HG02870 (cell line): ENCODE data around the gene PLXNA1.

Experiments
- ATAC-seq: cut with Tn5 transposase; IDR thresholded peaks from one replicate; pipeline ENCODE4 v1.9.1; 2021; ENCODE audit warnings: mild to moderate bottlenecking, moderate library complexity; ENCODE audit not compliant: unreplicated experiment

Gene PLXNA1

DNA sequence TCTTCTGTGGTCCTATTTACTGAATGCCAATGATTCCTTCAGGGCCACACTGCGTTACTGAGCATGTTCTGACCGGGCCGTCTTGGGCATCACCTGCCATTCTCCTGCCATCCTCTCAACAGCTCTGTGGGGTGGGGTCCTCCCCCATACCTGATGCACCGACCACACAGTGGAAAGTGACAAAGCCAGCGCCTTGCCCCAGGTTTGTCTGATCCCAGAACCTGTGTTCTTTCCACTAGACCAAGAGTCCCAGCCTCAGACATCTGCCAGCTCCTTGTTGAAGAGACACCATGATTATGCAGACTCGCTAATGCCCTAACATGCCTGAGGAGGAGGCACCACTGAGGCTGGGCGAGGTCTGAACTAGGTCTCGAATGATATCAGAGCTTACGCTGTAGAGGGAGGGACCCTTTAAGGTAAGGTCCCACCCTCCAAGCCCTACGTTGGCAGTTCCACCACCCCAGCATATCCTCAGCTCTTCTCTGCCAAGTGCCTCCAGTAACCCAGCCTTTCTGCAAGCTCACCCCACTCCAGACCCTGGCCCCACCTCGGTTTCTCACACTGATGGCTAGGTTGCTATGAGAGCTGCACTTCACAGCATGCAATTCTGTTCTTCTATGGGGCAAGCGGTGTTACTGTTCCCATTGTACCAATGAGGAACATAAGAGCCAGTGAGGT, 29.8 kb upstream of the PLXNA1 start:
- ATAC-seq: no peak

DNA sequence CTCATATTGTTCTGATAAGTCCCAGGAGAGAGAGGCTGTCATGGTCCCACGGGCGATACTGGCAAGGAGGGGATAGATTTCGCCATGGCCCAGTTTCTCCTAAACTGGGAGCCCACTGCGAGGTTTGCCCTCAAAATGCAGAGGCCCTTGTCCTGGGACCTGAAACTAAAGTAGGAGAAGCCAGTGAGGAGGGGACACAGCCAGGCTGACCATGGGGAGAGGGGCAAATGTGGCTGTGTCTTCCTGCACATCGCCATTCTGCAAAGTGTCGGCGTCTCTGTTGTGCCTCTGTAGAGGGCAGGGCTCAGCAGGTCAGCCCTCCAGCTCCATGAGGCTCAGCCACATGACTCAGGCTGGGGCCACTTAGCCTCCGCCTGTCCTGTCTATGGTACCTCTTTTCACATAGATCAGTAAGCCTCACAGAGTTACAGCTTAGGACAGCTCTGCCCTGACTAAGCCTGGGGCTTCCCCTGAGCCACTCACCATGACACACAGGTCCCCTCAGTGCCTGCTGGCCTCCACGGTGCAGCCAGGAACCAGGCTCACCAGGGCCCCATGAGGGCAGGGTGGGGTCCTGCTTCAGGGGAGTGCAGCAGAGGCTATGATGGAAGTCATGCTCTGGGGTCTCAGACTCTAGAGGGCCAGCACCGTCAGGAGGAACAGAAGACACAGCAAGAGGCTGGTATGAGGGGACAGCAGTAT, 28.6 kb upstream of the PLXNA1 start:
- ATAC-seq: peak; percentile 64

DNA sequence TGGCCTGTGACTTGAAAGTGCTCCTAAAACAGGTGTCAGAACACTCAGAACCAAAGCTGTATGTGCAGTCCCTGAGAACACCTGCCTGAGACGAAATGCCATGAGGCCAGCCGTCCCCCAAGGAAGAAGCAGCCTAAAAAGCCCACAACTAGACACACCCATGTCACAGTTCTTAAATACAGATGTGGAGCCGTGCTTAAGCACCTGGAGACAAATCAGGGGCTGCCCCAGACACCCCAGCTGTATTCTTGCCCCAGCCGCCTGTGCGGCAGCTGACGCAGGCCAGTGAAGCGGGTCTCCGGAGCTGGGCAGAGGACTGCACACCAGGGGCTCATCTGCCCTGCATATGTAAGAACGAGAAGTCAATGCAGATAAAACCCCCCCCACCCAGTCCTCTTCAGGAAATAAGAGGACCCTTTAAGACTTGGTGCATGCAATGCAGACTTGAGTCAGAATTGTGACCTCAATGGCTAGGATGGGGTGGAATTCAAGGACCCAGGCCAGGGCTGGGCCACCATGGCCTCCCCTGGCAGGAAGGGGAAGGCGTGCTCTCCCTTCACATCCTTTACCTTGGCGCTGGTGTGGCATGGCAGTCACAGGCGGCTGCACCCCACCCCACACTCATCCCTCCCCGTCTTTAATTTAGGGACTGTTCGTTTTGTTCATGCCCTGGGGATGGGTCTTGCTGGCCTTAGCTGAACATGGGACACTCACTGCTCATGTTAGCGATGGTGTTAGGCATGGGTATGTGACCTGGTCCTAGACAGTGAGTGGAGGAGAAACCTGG, 27.7 kb upstream of the PLXNA1 start:
- ATAC-seq: peak; percentile 77

GRCh38 chr3:126956361-126956760, 26.6 kb upstream of the PLXNA1 start:
- no peak for ATAC-seq

GRCh38 chr3:126956866-126957650, 25.9 kb upstream of the PLXNA1 start:
- ATAC-seq: no peak

GRCh38 chr3:126957776-126958637, 24.9 kb upstream of the PLXNA1 start:
- ATAC-seq: no peak

DNA sequence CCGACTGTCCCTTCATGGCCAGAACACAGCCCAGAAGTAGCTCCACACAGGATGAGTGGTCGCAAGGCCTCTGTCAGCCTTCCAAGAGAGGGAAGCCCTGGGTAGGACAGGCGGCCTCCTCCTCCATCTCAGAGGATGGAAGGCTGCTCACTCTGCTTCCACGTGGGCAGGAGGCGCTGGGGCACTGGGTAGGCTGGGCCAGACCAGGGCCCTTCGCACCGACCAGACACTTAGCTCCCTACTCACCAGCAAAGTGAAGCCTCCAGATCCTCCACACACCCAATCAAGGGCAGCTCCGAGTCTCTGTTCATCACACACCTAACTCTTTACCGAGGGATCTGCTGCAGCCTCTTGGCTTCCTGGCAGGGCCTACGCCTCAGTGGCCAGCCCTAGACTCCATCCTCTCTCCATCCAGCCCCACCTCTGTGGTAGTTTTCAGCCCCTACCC, 24.3 kb upstream of the PLXNA1 start:
- no peak for ATAC-seq

GRCh38 chr3:126959136-126959920, 23.6 kb upstream of the PLXNA1 start:
- ATAC-seq: no peak

DNA sequence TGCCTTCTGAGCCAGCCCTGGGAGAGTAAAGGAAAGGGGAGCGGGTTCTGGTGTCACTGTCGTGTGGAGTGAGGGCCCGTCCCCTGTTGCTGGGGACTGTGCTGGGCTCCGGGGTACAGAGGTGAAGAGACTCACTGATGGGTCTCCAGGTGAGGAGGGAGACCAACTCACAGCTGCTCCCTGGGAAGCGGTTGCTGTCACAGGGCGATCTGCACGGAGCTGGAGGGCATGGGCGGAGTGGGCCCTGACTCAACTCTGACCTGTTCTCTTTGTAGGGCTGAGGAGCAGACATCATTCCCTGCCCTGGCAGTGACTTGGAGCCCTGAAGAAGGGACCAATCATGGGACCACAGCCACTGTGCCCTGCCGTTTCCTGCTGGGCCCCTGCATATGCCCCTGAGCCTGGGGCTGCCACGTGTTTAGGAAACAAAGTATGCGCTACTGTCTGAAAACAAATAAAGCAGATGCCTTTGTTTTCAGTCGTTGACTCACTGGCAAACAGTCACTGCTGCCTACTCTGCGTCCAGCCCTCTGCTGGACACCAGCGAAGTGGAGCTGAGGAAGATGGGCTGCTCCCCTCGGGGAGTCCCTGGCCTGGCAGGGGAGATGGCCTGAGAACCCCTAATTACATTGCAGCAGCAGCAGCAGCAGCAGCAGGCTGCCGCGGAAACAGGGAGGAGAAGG, 22.9 kb upstream of the PLXNA1 start:
- ATAC-seq: no peak

GRCh38 chr3:126960604-126960995, 22.3 kb upstream of the PLXNA1 start:
- no peak for ATAC-seq

GRCh38 chr3:126961191-126961790, 21.6 kb upstream of the PLXNA1 start:
- peak; percentile 60 for ATAC-seq

DNA sequence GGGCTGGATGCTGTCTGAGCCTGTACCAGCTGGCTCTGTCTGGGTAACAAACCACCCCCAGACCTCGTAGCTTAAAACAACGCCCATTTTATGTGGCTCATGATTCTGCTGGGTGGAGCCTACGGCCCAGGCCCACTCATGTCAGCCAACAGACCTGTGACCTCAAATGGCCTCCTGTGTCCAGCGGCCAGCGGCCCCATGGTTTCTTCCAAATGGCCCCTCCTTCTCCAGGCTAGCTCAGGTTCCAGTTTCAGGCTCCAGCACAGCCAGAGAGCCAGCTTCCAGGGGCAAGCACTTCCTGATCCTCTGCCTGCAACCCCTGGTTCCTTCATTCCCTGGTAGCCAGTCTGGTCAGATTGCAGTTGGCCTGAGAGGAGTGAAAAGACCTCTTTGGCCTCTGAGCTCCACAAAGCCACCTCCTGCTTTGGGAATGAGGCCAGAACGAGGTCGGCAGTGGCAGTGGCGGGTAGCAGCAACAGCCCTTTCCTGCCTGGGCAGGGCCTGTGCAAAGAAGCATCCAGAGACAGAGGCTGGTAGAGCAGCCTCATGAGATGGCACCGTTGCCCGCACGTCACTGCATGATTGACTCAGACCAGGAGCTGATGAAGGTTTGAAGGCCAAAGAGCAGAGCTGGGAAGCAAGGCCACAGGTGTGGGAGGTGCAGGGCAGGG, 21.0 kb upstream of the PLXNA1 start:
- ATAC-seq: no peak

DNA sequence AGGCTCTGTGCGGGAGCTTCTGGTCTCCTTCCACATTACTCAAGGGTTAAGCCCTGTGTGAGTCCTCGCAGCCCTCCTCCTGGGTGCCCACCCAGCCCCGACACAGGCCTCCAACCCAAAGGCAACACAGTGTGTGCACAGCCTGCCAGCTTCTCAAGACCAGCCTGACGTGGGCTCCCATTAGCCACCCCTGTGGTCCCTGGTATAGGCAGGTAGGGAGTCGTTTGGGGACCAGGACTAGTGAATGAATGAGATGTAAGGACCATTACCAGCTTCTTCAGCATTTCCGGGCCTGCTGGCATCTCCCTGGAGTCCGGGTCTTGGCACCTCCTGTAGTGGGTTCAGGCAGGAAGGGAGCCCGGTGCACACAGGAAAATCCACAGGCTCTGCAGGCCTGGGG, 20.2 kb upstream of the PLXNA1 start:
- ATAC-seq: no peak

DNA sequence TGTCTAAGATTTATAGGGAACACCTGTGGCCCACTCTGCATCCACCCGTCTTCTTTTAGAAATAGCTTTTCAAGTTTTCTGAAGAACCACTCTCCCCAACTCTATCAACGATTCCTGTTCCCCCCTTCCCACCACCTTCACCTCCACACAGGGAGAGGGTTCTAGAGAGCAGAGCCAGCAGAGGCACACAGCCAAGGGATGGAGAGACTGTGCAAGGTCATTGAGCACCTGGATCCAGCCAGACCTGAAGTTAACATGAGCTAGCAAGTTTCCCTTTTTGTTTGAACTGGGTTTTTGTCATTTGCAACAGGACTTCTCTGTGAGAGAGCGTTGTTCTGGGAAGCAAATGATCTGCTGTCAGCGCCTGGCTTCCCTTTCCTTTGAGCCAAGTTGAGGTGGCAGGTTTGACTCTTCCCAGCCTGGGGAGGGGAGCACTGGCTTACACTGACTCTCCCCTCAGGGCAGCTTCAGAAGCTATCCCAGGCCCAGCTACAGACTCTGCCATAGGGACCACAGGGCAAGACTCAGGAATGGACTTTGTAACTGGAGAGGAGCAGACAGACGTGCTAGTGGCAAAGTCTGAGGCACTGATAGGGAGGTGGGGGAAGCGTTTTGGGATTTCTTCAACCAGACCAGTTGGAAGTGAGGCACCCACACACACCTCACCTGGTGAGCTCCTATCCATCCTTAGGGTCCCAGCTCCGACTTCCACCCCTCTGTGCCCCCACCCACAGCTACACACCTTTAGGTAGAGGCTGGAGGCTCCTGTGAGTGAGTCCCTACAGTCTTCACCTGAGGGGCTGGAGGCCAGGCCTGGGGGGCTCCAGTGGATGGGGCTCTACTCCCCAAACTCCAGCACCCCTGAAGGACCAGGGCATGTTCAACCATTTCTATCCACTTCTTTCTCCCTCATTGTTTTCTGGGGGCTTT, 19.4 kb upstream of the PLXNA1 start:
- ATAC-seq: no peak

DNA sequence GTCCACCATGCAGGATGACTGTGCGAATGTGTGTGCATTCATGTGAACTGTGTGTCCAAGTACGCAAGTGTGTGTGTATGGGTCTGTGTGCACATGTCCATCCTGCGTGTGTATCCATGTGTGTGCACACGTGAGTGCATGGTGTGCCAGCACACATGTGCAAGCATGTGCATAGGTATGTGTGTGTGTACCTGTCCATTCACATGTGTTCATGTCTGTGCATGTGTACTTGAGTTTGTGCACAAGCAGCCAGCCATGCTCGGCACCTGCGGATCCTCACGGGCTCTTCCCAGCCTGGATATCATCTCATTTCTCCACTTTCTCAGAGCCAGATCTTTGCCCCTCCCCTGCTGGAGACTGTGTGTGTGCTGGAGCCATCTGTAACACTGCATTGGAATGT, 18.7 kb upstream of the PLXNA1 start:
- ATAC-seq: no peak

- ATAC-seq: no peak
These were observed 18.0 kb upstream of the PLXNA1 start for GRCh38 chr3:126964950-126965349.
